ENCODE data around the gene MOGAT3. TPM values are rescaled to one million over a fixed set of nuclear protein-coding genes. Genes with fewer than 3 reads are reported as not detected.

Gene MOGAT3
- total RNA-seq, 1 experiment from 2014 or later: not detected

GRCh38 chr7:101160910-101161309 is 39.9 kb downstream of the MOGAT3 start:
- H3K27me3 ChIP-seq: peaks cover 17% of the 10 kb centered on the region
- no peaks in the 10 kb centered on the region for H3K9me3 ChIP-seq
- no peak for DNase-seq
- H3K4me3 ChIP-seq: no peak overlapping the region
- H3K36me3 ChIP-seq: no peaks in the 10 kb centered on the region

- peak; percentile 62 for DNase-seq
- Histone ChIP-seq H3K27me3 (peaks cover 11% of the 10 kb centered on the region), H3K4me3 (no peak overlapping the region), H3K9me3 (no peaks in the 10 kb centered on the region), H3K36me3 (no peaks in the 10 kb centered on the region)
These were observed 40.9 kb downstream of the MOGAT3 start for GRCh38 chr7:101159696-101160674.

GRCh38 chr7:101156866-101157589 is 43.8 kb downstream of the MOGAT3 start:
- Histone ChIP-seq H3K36me3 (no peaks in the 10 kb centered on the region), H3K9me3 (no peaks in the 10 kb centered on the region)
- DNase-seq: no peak

GRCh38 chr7:101156277-101156676 is 44.6 kb downstream of the MOGAT3 start:
- no peak for DNase-seq
- no peaks in the 10 kb centered on the region for H3K9me3 ChIP-seq
- H3K4me3 ChIP-seq: no peak overlapping the region
- H3K36me3 ChIP-seq: no peaks in the 10 kb centered on the region
- no peaks in the 10 kb centered on the region for H3K27me3 ChIP-seq

More at GRCh38 chr7:101156866-101157589, 43.8 kb downstream of the MOGAT3 start:
- H3K4me3 ChIP-seq: no peak overlapping the region
- no peaks in the 10 kb centered on the region for H3K27me3 ChIP-seq

- Histone ChIP-seq H3K4me3 (peak overlapping the region; percentile 68), H3K27me3 (no peaks in the 10 kb centered on the region)
- DNase-seq: no peak
These were observed 45.5 kb downstream of the MOGAT3 start for GRCh38 chr7:101155303-101155702.

GRCh38 chr7:101154693-101155102 is 46.1 kb downstream of the MOGAT3 start:
- Histone ChIP-seq H3K4me3 (peak overlapping the region; percentile 68), H3K36me3 (no peaks in the 10 kb centered on the region), H3K27me3 (no peaks in the 10 kb centered on the region), H3K9me3 (no peaks in the 10 kb centered on the region)
- DNase-seq: peak; percentile 21

More at GRCh38 chr7:101155303-101155702, 45.5 kb downstream of the MOGAT3 start:
- Histone ChIP-seq H3K36me3 (no peaks in the 10 kb centered on the region), H3K9me3 (no peaks in the 10 kb centered on the region)

- peak; percentile 95 for DNase-seq
- no peaks in the 10 kb centered on the region for H3K36me3 ChIP-seq
- H3K9me3 ChIP-seq: no peaks in the 10 kb centered on the region
- H3K27me3 ChIP-seq: no peaks in the 10 kb centered on the region
- peak within 1 kb of the TSS; percentile 68 for H3K4me3 ChIP-seq
These were observed 46.7 kb downstream of the MOGAT3 start, which contains the start of gene AP1S1 for GRCh38 chr7:101153969-101154692. AP1S1 (plus strand) TSS chr7:101154476; CDS start chr7:101154515, 39 bp downstream.

GRCh38 chr7:101151908-101152651 is 48.8 kb downstream of the MOGAT3 start:
- DNase-seq: no peak
- Histone ChIP-seq H3K36me3 (no peaks in the 10 kb centered on the region), H3K27me3 (no peaks in the 10 kb centered on the region), H3K9me3 (no peaks in the 10 kb centered on the region), H3K4me3 (no peak overlapping the region)

Other genes starting within 250 kb of the MOGAT3 start
- not detected in 2 replicates for gene MUC12, start 231.5 kb downstream of the MOGAT3 start, total RNA-seq (2014; rRNA removed; shearing (Covaris generic); ENCODE audit: low replicate concordance)
- gene MUC17, start 181.0 kb downstream of the MOGAT3 start, total RNA-seq (2014; rRNA removed; shearing (Covaris generic); ENCODE audit: low replicate concordance): not detected in 2 replicates
- 2.3 and 25.4 TPM in 2 replicates for gene TRIM56, start 115.6 kb downstream of the MOGAT3 start, total RNA-seq (2014; rRNA removed; shearing (Covaris generic); ENCODE audit: low replicate concordance)
- 59.2 and 73.4 TPM in 2 replicates for gene SERPINE1, start 73.9 kb downstream of the MOGAT3 start, total RNA-seq (2014; rRNA removed; shearing (Covaris generic); ENCODE audit: low replicate concordance)
- 153 and 159 TPM in 2 replicates for gene AP1S1, start 46.6 kb downstream of the MOGAT3 start, total RNA-seq (2014; rRNA removed; shearing (Covaris generic); ENCODE audit: low replicate concordance)
- gene VGF, start 35.5 kb downstream of the MOGAT3 start, total RNA-seq (2014; rRNA removed; shearing (Covaris generic); ENCODE audit: low replicate concordance): 0.63 TPM in 1 of 2 replicates, not detected in the other
- gene NAT16, start 20.7 kb downstream of the MOGAT3 start, total RNA-seq (2014; rRNA removed; shearing (Covaris generic); ENCODE audit: low replicate concordance): not detected in 2 replicates
- gene PLOD3, start 16.5 kb upstream of the MOGAT3 start, total RNA-seq (2014; rRNA removed; shearing (Covaris generic); ENCODE audit: low replicate concordance): 25.6 and 53.1 TPM in 2 replicates
- gene ZNHIT1, start 17.1 kb upstream of the MOGAT3 start, total RNA-seq (2014; rRNA removed; shearing (Covaris generic); ENCODE audit: low replicate concordance): 42.4 and 64.6 TPM in 2 replicates
- 0.54 and 4.1 TPM in 2 replicates for gene CLDN15, start 36.8 kb upstream of the MOGAT3 start, total RNA-seq (2014; rRNA removed; shearing (Covaris generic); ENCODE audit: low replicate concordance)
- gene FIS1, start 44.0 kb upstream of the MOGAT3 start, total RNA-seq (2014; rRNA removed; shearing (Covaris generic); ENCODE audit: low replicate concordance): 89.9 and 96.4 TPM in 2 replicates
- 15.6 and 21.1 TPM in 2 replicates for gene IFT22, start 120.8 kb upstream of the MOGAT3 start, total RNA-seq (2014; rRNA removed; shearing (Covaris generic); ENCODE audit: low replicate concordance)
- gene COL26A1, start 161.8 kb upstream of the MOGAT3 start, total RNA-seq (2014; rRNA removed; shearing (Covaris generic); ENCODE audit: low replicate concordance): 1.2 TPM in 1 of 2 replicates, not detected in the other

Measured in MG63 (cell line).